Testis (tissue), 3 donors: ENCODE data around the gene CCDC73. TPM values are rescaled to one million over a fixed set of nuclear protein-coding genes. Genes with fewer than 3 reads are reported as not detected.
"Not testable (repeated sequence)": the region's sequence is repeated elsewhere in the genome, so short reads cannot be mapped to it uniquely, and the experiment has no call there.

ENCODE experiments used
- DNase-seq: peaks from one replicate; pipeline ENCODE4 v3.0.0-alpha.2; 2019
- H3K27ac ChIP-seq, 2 donors: fragments of 200-600 bp; sonication (generic); one replicate each; pipeline ENCODE4 v1.5.1; 2019
- H3K27me3 ChIP-seq: fragments of 200-600 bp; sonication (generic); one replicate; pipeline ENCODE4 v1.5.1; 2019
- H3K36me3 ChIP-seq: fragments of 200-600 bp; sonication (generic); one replicate; pipeline ENCODE4 v1.5.1; 2017; ENCODE audit warnings: low read depth; ENCODE audit errors: missing control alignments
- H3K4me1 ChIP-seq: fragments of 200-600 bp; sonication (generic); one replicate; pipeline ENCODE4 v1.5.1; 2019
- H3K4me3 ChIP-seq, 2 donors: fragments of 200-600 bp; sonication (generic); one replicate each; pipeline ENCODE4 v1.5.1; 2017 to 2019
- H3K9me3 ChIP-seq: fragments of 200-600 bp; sonication (generic); one replicate; pipeline ENCODE4 v1.5.1; 2017
- CTCF ChIP-seq, 3 experiments: fragments of 450-650 bp in 2 of 3; fragments of 200-600 bp in 1 of 3; sonication (generic) in 1 of 3; IDR thresholded peaks; one replicate each; pipeline ENCODE4 v1.5.1; 2016 to 2019; ENCODE audit warnings: antibody characterized with exemption in 3 of 3, mild to moderate bottlenecking in 2 of 3, moderate library complexity in 1 of 3
- POLR2A ChIP-seq: fragments of 450-650 bp; IDR thresholded peaks from one replicate; pipeline ENCODE4 v1.6.1; 2017; ENCODE audit warnings: antibody characterized with exemption, mild to moderate bottlenecking, moderate library complexity
- WGBS, 2 donors: methylation state at CpG; one replicate each; pipeline ENCODE4 v1.1.5; 2018; 5-methylcytosine and 5-hydroxymethylcytosine counted together
- intact Hi-C: fragments of 100-400 bp; cut with DNase I; formaldehyde crosslinking; loops from one replicate; pipeline ENCODE4 v1.15.1; 2023; ENCODE audit warnings: low total_unique reads
- polyA plus RNA-seq: library from polyadenylated mRNA; stranded (reverse); fragments of 350-450 nt; fragmentation: Illumina TruSeq; extraction: RNeasy Lipid Tissue Mini Kit (QIAGEN cat#74804); gene quantifications from one replicate; pipeline ENCODE4 v1.2.3, GENCODE V29; 2014; ENCODE audit warnings: low read depth, low replicate concordance; ENCODE audit not compliant: insufficient read depth
- total RNA-seq, 2 donors: library from RNA; depleted of rRNA; stranded (reverse); fragments of >200 nt; gene quantifications; one replicate each; pipeline ENCODE4 v1.2.3, GENCODE V29; 2016

Gene CCDC73
- total and polyA plus RNA-seq, 3 donors from 2014 or later = 1.0 to 14.3 (median 6.6) TPM

GRCh38 chr11:32602657-32603415 is 191.6 kb downstream of the CCDC73 start:
- 44 to 47% methylated on average over 4 of the region's 4 CpGs for WGBS, 2 donors
- H3K27ac ChIP-seq = no peak overlapping the region
- no peaks in the 10 kb centered on the region for H3K27me3 ChIP-seq
- DNase-seq = no peak
- H3K9me3 ChIP-seq = no peaks in the 10 kb centered on the region
- intact Hi-C loops = no loop called here
- no peaks in the 10 kb centered on the region for H3K36me3 ChIP-seq
- no peak overlapping the region for H3K4me3 ChIP-seq
- no peaks in the 10 kb centered on the region for H3K4me1 ChIP-seq
- TF ChIP-seq POLR2A = no peak
- no peak for TF ChIP-seq CTCF (IDR thresholded peaks at IDR 0.05)

- intact Hi-C loops = no loop called here
- H3K36me3 ChIP-seq = no peaks in the 10 kb centered on the region
- WGBS, 2 donors = 70 to 76% methylated on average over 1 of the region's 1 CpG
Measured at GRCh38 chr11:32597921-32598320, 196.5 kb downstream of the CCDC73 start.

GRCh38 chr11:32596114-32596513 is 198.3 kb downstream of the CCDC73 start:
- H3K27me3 ChIP-seq, H3K4me1 ChIP-seq, H3K36me3 ChIP-seq, intact Hi-C loops, H3K4me3 ChIP-seq, H3K27ac ChIP-seq, DNase-seq, H3K9me3 ChIP-seq: not testable (repeated sequence)
- WGBS, 2 donors = 94 to 95% methylated on average over 14 of the region's 14 CpGs

More at GRCh38 chr11:32597921-32598320, 196.5 kb downstream of the CCDC73 start:
- TF ChIP-seq CTCF (IDR thresholded peaks at IDR 0.05) (no peak), POLR2A (no peak)
- Histone ChIP-seq H3K4me3 (no peak overlapping the region), H3K4me1 (no peaks in the 10 kb centered on the region), H3K27ac (no peak overlapping the region), H3K27me3 (no peaks in the 10 kb centered on the region), H3K9me3 (no peaks in the 10 kb centered on the region)
- DNase-seq = no peak

GRCh38 chr11:32594272-32594671 is 200.2 kb downstream of the CCDC73 start:
- no peak for DNase-seq
- H3K9me3 ChIP-seq = no peaks in the 10 kb centered on the region
- no peaks in the 10 kb centered on the region for H3K36me3 ChIP-seq
- intact Hi-C loops = no loop called here
- TF ChIP-seq CTCF (IDR thresholded peaks at IDR 0.05) (no peak), POLR2A (no peak)
- no peak overlapping the region for H3K27ac ChIP-seq
- H3K27me3 ChIP-seq = no peaks in the 10 kb centered on the region
- no peaks in the 10 kb centered on the region for H3K4me1 ChIP-seq
- no peak overlapping the region for H3K4me3 ChIP-seq

GRCh38 chr11:32586576-32587190 is 207.8 kb downstream of the CCDC73 start:
- Histone ChIP-seq H3K27ac (no peak overlapping the region), H3K36me3 (no peaks in the 10 kb centered on the region), H3K9me3 (no peaks in the 10 kb centered on the region), H3K4me1 (peaks cover 20% of the 10 kb centered on the region), H3K4me3 (no peak overlapping the region), H3K27me3 (no peaks in the 10 kb centered on the region)
- TF ChIP-seq POLR2A = no peak
- peak in 1 of 3 experiments; percentile 11 for TF ChIP-seq CTCF (IDR thresholded peaks at IDR 0.05)
- 49 to 73% methylated on average over 4 of the region's 4 CpGs for WGBS, 2 donors
- intact Hi-C loops = no loop called here
- DNase-seq = no peak
